ENCODE measurements around the gene NPIPB6.
A peak's percentile ranks its signal among the peaks of the same experiment; 100 is the strongest.

Gene NPIPB6

DNA sequence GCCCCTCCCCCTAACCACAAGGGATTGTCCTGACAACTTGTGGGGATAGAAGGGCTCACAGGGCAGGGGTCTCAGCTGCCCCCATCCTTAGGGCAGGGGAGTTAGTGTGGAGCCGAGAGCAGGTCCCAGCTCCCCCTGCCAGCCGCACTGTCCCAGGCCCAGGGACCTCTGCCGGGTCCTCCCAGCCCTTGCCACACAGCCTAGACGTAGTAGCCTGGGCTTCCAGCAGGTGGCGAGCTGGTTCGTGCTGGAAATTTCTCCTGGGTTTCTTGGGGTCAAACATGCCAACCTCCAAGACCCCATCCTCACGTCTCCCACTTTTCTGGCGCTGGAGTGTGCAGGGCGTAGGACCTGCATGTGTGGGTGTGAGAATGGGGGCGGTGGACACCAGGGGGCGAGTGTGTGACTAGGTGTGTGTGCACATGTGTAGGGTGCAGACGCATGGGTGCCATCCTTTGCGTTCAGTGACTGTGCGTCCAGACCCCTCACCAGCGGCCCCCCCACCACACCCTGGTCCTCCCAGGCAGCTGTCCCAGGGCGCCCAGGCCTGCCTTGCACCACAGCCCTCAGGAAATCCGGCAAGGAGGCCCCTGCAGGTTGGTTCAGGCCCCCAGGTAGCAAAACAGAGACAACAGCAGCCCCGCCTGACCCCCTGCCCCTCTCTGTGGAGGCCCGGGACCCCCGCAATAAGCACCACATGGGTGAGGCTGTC is 41.5 kb downstream of the NPIPB6 start:
- DNase-seq: no peak

DNA sequence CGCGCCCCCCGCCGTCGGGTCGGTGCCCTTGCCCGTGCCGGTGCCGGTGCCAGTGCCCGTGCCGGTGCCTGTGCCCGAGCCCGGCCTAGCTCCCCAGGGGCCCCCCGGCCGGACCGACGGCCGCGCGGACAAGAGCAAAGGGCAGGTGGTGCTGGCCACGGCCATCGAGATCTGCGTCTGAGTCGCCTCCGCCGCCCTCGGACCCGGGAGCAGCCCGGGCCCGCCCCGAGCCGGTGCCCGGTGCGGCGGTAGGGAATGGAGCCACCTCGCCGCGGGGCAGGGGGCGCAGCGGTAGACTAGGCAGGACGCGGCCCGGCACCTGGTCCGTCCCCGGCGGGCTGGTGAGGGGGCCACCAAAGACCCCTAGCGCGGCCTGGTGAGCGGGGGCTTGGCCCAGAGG is 42.6 kb downstream of the NPIPB6 start:
- no peak for DNase-seq

DNA sequence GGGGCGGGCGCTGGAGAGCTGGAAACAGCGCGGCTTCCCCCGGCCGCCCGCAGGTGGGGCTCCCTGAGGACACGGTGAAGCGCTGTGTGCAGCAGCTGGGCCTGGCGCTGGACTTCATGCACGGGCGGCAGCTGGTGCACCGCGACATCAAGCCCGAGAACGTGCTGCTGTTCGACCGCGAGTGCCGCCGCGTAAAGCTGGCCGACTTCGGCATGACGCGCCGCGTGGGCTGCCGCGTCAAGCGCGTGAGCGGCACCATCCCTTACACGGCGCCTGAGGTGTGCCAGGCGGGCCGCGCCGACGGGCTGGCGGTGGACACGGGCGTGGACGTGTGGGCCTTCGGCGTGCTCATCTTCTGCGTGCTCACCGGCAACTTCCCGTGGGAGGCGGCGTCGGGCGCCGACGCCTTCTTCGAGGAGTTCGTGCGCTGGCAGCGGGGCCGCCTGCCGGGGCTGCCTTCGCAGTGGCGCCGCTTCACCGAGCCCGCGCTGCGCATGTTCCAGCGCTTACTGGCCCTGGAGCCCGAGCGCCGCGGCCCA is 43.2 kb downstream of the NPIPB6 start:
- DNase-seq: no peak

DNA sequence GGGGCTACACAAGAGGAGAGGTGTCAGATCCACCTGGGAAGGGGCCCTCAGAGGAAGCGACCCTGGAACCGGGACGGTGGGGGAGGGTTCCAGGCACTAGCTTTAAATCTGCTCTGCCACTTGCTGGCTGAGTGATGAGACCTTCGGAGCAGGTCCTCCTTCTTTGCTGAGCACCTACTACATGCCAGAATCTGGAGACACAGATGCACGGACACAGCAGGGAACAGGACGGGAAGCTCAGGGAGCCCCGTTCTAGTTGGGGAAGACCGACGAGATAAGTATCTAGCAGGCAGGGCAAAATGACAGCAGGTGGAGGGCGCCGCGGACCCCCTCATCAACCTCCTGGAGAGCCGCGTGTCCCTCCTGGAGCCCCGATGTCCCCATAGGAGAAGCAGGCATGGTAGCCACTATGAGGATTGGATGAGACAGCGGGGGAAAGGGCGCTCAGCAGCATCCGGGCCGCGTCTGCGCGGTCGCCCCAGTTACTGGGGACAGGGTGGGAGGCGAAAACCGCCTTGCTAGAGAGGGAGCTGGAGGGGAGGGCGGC is 43.8 kb downstream of the NPIPB6 start:
- no peak for DNase-seq

DNA sequence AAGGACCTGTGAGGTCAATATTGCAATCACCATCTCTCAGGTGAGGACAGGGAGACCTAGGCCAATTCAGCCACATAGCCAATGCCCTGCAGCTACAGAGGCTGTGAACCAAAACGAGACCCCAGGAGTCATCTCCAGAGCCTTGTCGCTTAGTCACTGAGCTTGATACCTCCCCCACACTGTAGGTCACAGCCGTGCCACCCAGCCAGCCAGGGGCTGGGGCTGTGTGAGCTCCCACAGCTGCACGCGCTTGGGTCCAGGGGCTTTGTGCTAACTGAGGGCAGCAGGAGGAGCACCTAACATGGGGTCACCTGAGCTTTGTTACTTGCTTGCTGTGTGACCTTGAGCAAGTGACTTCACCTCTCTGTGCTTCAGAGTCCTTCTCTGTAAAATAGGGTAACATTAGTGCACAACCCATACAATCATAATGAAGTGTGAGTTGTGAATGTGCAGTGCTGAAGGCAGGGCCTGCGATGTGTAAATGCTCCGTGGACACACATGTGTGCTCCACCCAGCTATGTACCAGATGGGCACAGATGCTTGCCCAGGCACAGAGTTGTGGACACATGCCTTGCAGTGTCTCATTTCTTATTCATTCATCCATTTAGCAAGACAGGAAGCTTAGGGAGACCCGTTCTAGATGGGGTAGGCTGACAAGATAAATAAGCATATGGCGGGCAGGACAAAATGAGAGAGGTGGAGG is 45.1 kb downstream of the NPIPB6 start:
- no peak for DNase-seq

DNA sequence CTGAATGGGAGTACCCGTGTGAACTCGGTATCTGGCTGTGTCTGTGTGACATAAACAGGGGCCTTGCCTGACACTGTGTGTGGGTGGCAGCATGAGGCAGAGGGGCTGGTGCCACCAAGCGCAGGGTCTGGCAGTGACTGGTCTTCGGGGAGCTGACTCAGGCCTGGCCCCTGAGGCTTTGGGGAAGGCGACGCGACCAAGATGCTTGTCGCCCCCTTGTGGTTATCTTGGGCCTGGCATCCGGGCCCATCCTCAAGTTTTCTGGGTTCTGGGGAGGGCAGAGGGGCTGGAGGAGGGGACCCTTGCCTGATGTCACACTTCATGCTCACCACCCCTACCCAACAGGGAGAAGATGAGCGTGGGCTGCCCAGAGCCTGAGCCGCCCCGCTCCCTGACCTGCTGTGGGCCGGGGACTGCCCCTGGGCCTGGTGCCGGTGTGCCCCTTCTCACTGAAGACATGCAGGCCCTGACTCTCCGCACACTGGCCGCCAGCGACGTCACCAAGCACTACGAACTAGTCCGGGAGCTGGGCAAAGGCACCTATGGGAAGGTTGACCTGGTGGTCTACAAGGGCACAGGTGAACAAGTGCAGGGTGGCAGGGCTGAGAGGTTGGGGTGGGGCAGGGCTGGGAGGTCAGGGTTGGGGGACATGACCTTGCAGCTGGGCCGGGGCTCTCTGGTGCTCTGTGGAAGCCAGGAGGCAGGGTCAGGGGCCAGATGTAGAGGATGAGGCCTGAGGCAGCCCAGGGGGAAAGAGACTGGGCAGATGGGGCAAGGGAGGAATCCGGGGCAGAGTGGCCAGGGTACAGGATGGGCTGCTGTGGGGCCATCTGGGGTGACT is 46.0 kb downstream of the NPIPB6 start:
- DNase-seq: peak; percentile 43

DNA sequence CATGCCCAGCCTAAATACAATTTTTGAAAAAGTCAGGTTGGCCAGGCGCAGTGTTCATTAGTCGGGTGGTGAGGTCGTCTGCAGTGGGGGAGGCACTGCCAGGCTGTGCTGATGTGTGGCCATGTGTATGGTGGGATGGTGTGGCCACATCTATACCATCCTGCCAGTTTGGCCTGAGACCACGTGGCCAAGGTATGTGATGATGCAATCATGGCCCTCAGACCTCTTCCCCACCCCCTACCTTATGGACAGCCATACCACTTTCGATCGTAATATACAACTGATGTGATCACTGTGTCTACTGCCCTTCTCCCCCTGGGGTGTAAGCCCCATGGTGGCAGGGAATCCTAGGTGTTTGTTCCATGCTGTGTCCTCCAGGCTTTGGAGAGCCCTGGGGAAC is 47.3 kb downstream of the NPIPB6 start:
- DNase-seq: no peak

DNA sequence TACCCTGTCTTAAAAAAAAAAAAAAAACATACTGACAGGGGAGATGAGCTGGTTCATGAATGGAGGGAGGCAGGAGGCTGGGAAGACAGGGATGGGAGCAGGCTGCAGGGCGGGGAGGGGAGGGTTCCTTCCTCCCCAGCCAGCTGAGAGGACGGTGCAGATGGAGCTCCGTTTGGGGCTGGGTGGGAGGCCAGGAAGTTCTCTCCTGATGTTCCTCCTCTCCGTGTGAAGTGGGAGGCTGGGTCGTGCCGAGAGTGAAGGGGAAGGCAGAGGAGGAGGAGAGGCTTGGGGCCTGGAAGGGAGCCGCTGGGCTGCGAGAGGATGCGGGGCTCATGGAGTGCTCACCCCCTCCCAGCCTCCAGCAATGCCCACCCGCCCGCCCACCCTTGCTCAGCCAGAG is 49.7 kb downstream of the NPIPB6 start:
- DNase-seq: no peak

DNA sequence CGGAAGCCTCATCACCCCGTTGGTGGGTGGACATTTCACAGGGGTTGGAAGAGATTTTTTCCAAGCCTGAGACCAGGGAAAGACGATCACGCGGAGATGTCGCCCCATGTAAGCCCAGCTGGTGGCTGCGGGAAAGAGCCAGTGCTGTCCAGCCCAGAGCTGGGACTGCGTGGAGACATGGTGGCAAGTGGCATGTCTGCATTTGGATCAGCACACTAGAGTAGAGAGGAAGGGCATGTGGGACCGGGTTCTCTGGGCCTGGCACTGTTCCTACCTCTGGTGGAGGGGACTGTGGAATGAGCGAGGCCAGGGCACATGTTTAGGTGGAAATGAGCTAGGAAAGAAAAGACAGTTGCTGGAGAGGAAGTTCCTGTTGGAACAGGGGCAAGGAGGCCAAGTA is 51.0 kb downstream of the NPIPB6 start:
- no peak for DNase-seq

DNA sequence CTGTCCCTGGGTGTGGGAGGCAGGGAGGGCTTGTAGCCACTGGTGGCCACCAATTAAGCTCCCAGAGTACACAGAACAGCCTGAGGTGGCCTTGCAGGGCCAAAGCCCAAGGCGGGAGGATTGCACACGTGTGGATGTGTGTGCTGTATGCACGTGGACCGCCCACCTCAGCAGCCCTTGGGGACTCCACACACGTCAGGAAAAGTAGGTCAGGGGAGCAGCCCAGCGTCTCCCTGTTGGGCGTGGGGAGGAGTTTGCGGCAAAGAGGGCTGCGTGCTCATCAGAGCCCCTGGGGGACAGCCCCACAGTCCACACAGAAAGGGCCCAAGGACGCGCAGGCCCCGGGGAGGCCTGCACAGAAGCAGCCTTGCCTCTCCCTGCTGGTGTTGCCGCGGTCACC is 51.4 kb downstream of the NPIPB6 start:
- DNase-seq: no peak

DNA sequence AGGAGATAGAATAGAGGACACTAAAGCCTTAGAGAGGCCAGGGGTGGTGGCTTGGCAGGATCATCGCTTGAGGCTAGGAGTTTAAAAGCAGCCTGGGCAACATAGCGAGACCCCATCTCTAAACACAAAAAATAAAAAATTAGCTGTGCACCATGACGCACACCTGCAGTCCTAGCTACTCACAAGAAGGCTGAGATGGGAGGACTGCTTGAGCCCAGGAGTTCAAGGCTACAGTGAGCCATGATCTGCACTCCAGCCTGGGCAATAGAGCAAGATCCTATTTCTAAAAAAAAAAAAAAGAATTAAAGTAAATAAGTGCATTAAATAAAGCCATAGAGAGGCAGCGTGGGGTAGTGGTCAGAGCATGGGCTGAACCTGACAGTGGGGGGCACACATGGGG is 51.9 kb downstream of the NPIPB6 start:
- no peak for DNase-seq

DNA sequence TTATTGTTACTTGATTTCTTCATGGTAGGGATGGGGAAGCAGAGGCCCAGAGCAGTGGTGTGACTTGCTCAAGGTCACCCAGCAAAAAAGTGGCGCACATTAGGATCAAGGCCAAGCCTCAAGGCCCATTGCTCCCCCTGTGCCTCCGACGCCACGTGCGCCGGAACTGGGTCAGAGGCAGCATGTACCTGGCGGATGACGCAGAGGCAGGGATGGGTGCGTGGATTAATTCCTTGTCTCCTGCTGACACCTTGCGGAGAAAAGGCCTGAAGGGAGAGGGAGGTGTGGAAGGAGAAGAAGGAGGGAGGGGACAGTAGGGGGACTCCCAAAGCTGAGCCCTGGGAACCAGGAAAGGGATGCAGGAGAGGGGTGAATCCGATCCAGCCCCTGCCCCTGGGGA is 52.5 kb downstream of the NPIPB6 start:
- DNase-seq: no peak

DNA sequence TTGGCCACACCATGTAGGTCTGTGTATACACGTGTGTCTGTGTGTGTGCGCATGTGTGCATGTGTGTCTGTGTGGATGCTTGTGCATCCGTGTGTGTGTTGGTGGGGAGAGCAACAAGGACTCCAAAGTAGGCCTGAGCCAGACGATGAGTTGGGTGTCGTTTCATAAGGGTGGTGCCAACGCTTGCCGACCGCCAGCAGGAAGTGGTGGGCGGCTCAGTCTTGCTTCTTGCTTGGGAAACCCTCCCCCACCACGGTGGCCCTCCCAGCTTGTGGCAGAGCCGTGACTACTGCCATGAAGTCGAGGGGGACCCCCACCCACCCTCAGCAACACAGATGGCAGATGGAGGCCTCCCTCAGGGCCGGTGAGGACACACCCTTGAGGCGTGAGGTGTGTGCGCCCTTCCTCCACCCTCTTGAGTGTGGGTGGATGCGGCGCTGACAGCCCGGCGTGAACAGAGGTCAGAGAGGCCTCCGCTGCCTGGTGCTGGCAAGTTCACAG is 53.4 kb downstream of the NPIPB6 start:
- DNase-seq: no peak

DNA sequence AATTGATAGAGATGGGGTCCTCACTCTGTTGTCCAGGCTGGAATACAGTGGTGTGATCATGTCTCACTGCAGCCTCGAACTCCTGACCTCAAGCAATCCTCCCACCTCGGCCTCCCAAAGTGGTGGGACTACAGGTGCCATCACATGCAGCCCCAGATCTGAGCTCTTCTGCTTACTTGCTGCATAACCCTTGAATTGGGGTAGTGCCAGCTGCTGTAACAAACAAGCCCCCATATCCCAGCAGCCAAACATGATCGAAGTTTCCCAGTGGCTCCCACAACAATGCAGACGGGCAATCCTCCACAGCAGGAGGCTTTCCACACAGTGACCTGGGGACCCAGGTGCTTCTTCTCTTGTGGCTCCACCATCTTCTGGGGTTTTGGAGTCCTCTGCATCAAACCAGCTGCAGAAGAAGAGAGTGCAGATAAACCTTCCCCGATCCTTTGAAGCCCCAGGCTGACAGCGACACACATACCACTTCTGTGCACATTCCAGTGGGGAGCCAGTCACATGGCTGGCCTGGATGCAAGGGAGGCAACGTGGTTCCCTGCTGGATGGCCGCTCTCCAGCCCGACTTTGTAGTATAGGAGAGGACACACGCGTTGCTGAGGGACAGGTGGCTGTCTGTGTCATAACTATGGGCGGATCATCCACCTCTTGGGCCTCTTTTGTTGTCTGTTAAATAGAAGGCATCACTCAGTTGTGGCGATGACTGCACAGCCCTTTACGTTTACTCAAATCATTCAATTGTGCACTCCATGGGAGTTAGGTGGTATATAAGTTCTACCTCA is 54.3 kb downstream of the NPIPB6 start:
- DNase-seq: no peak

DNA sequence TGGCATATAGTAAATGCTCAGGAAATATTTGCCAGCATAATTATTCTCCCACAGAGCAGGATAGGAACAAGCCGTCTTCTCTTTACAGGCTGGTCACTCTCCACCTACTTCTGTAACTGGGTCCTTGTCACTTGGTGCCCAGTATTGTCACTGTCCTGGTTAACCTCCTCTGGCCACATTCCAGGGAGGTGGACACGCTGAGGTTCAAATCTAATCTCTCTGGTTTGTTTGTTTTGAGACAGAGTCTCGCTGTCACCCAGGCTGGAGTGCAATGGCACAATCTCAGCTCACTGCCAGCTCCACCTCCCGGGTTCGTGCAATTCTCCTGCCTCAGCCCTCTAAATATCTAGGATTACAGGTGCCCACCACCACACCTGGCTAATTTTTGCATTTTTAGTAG is 55.4 kb downstream of the NPIPB6 start:
- DNase-seq: no peak

DNA sequence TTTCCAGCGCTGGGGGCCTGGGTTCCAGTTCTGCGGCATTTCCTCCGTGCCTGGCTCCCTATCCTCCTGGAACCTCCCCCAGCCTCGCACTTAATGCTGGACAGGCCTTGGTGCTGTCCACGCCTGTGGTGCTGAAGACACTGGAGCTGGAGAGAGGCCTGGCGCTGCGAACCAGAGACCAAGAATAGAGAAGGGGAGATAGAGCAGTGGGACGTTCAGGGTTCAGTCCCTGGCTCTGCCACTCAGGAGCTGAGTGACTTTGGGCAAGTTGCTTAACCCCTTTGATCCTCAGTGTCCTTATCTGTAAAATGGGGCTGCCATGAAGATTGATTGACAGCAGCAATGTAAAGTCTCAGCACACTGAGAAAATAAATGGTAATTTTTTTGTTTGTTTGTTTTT is 59.1 kb downstream of the NPIPB6 start:
- DNase-seq: no peak

DNA sequence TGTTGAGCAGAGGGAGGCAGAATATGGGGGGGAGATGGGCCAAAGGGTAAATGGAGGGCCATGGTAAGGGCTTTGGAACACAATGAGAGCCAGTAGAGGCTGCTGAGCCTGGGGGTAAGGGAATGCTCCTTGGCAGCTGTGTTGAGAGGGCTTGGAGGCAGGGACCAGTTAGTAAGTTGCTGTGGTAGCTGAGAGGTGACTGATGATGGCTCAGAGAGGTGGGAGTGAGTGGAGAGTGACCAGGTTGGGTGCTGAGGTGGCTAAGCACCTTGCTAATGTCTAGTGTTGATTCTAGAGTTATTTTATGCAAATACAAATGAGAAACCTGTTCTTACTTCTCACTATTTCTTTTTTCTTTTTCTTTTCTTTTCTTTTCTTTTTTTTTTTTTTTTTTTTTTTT is 60.2 kb downstream of the NPIPB6 start:
- no peak for DNase-seq

DNA sequence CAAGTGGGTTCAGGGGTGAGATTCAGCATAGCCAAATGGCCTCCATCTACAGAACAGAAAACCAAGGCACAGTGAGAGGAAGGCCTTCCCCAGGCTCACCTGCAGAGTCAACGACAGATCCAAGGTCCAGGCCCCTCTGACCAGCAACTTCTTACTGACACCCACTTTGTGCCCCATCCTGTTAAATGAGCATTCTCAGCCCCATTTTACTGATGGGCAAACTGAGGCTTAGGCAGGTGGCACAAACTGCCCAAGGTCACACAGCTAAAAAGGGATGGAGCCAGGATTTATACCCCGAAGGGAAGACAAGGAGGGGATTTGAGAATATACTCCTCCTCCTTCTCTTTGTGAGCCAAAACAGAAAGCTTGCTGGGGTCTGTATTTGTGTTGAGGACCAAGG is 61.7 kb downstream of the NPIPB6 start:
- no peak for DNase-seq

DNA sequence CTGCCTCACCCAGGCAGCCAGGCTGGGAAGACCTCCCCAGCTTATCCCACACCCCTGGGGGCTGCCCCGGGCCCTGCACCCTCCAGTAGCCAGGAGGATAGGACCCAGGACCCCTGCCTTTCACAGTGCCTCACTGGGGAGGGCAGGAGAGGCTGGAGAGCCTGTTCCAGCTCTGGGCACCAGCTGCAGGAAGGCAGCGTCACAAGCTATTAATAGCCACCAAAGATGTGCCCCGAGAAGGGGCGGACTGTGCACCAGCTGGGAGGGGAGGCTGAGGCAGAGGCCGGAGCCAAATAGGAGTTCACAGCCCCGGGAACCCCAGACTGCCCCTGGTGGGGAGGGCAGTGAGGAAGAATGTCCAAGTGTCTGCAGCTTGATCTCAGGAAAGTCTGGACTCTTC is 62.2 kb downstream of the NPIPB6 start:
- no peak for DNase-seq

DNA sequence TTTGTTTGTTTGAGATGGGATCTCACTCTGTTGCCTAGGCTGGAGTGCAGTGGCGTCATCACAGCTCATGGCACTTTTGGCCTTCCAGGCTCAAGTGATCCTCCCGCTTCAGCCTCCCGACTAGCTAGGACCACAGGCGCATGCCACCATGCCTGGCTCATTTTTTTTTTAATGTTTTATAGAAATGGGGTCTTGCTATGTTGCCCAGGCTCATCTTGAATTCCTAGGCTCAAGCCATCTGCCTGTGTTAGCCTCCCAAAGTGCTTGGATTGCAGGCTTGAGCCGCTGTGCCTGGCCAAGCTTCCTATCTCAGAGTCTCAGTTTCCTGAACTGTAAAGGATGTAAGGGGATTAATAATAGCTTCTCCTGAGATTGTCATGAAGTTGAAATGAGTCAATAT is 63.0 kb downstream of the NPIPB6 start:
- no peak for DNase-seq

DNA sequence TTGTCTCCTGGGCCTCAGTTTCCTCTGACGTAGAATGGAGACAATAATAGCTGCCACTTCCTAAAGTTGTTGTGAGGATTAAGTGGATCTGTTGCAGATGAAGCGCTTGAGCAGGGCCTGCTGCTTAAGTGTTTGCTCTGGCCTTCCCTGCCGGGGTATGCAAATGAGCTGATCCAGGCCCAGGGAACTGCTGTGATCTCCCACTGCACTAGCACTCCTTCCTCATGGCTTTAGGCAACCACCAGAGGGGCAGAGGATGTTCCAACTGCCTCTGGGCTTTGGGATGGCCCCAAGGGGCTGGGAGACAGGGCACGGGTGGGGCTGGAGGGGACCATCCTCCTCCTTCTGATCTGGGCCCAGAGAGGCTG is 64.8 kb downstream of the NPIPB6 start:
- no peak for DNase-seq

DNA sequence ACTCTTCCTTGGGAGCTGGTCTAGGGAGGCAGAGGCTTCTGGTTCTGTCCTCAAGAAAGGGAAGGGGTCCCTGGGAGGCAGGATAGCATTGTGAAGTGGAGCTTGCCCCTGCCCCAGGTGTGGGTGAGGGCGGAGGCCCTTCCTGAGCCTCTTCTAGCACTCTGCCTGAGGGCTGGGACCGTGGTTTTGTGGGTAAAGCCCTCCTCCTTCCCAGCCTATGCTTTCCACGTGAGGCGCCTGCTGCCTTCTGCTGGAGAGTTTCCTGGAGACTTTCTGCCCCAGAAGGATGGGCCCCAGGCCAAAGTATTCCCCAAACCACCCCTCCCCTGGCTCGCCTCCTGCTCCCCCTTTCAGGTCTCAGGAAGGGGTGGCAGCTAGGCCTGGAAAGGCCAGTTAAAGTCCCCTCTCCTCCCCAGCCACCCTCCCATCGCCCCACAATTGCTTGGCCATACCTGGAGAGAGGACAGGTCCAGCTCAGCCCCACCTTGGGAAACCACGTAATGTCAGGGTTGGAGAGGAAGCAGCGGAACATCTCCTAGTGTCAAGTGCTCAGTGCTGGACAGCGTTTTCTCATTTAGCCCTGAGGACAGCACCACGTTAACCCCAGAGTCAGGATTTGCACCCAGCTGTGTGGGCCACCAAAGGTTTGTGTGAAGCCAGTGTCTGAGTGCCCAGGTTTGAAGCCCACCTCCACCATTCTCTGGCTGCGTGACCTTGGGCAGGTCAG is 65.4 kb downstream of the NPIPB6 start:
- no peak for DNase-seq
